KG1 (cell line): Measurements from ENCODE around the gene GABBR2.

Source experiments
- DNase-seq: peaks from one replicate; lab custom pipeline; 2025; lab: John Stamatoyannopoulos, UW

GABBR2 gene

DNA sequence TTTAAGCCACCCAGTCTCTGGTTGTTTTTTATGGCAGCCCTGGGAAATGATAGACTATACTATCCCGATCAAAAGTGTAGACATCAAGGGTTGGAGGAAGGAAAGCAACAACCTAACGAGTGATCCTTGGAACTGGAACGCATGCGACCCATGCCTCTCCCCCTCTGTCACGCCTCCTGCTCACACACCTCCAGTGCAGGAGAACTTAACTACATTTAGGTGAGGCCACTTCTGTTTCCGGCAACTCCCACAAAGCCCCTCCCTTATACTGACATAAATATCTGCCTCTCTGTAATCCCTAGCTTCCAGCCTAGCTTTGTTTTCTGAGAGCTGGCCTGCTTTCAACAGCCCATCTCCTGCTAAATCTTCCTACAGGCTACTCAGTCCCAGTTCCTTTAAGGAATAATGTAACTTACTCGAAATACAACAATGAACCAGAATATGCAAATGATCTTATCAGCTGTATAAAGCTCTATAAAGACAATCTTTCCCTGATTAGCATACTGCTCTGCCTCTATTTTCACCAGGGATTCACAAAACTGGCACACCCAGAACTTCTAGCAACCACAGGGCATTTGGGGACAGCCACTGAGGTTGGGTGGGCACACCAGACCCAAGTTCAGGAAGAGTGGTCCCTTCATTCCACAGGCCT lies 73.9 kb downstream of the GABBR2 start:
- DNase-seq = no peak

DNA sequence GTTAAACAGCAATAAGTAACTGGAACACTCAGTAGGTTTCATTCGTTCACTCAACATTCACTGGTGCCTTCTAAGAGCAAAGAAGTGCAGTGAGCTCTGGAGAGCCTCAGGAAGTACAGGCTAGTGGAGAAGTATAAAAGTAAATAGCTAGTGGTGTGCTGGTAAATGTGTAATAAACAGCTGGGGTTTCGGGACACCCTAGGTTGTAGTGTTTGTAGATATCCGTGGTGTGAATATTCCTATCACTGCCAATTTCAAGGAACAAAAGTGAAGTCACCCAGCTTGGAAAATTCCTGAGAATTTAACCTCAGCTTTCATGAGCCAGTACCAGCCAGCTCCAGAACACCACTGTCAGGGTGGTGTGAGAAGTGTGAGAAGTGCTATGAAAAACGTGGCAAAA lies 75.9 kb downstream of the GABBR2 start:
- DNase-seq = no peak

DNA sequence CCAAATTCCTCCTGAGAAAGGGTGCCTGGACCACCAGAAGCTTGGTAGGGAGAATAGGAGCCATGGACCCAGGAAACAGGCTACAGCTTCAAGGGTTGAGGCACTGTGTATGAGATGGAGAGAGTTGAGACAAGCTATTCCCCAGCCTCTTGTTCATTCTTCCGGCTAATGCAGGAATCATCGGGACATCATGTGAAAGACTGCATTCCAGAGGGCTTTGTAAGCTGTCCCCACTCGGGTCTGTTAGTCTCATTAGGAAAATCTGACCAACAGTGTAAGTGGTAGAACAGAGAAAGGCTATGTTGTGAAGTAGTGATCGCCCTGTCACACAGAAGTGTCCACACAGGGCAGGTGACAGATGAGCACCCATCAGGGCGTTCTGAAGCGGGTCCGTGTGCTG lies 81.4 kb downstream of the GABBR2 start:
- DNase-seq = no peak

DNA sequence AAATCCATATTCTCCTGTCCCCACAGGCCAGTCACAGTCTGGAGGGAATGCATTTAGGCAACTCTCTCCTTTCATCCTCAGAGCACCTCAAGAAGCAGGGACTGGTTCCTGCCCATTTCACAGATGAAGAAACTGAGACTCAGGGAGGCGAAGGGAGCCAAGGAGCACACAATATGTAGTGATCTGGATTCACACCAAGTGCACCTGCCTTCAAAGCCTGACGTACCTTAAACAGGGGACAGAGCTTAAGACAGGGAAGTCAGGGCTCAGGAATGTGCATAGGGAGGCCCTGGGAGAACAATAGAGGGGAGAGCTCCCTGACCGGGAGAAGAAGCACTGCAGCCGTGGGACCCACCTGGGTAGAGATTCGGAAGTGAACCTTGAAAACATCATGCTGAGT lies 83.0 kb downstream of the GABBR2 start:
- no peak for DNase-seq

DNA sequence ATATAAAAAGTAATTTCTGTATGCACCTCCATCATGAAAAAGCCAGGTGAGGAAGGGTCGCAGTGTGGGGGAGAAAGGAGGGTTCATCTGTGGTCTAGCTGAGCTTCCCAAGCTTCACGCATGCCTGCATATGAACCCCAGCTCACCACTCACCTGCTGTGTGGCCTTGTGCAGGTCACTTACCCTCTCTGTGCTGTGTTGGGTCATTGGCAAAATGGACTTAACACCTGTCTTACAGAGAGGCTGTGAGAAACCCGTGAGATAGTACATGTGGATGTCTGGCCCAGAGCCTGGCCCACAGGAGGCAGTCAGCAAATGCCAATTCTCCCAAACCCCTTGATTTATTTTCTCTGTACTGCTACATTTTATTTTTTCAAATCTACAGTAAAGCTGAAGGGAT lies 88.9 kb downstream of the GABBR2 start:
- DNase-seq = no peak

DNA sequence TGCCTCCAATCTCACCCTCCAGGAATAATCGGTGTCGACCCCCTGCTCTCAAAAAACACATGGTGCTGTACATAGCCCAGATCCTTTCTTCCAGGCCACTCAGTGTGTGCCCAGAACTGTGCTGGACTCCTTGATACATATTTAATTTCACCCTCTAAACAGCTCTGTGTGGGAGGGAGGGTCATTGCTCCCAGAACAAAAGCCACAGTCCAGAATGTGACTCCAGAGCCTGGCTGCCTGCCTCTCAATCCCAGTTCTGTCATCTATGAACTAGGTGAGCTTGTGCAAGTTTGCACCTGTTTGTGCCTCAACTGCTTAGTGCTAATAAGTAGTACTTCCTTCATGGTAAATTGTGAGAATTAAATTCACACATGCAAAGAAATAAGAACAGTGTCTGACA lies 93.1 kb downstream of the GABBR2 start:
- no peak for DNase-seq

DNA sequence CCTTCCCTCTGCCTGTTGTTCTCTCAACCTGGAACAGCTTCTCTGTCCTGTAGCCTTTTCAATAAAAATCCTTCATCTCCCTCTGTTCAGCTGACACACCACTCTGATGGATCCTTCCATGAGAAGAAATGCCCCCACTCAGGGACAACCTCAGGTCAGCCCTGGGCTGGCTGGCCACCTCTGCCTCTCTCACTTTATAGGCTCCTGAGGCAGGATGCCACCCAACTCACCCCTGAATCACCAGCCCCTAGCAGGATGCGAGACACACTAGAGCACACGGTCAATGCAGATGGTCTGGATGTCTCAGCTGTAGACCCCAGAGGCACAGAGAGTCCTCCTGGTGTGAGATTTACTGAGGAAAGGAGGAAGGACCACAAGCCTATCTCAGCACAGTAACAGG lies 93.8 kb downstream of the GABBR2 start:
- DNase-seq = no peak

DNA sequence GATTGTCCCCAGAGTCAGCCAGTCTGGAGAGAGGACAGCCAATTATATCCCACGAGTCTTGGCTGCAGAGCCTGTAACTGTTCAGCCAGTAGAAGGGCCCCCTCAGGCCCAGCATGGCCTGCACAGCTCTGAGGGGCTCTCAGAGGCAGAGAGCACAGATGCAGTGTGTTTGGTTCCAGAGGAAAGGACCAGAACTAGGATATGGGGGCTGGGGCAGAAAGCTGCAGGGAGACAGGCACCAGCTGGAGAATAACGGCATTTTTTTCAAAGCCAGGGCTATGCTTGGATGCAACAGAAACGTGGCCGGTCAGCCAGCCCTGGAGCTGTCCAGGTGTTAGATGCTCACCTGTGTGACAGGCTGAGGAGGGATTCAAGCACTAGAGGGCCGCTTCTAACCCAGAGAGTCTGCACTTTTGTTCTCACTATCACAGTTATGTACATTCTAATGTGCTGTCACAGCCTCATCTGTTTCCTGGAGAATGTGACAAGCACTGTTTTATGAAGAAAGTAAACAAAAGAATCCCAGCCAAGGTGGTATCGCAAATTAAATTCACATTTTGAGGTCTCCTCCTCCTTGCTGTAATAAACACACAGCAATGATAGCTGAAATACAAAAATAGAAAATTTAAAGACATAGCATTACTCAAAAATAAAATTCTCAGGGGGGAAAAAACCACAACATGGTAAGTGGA lies 96.5 kb downstream of the GABBR2 start:
- DNase-seq = no peak

DNA sequence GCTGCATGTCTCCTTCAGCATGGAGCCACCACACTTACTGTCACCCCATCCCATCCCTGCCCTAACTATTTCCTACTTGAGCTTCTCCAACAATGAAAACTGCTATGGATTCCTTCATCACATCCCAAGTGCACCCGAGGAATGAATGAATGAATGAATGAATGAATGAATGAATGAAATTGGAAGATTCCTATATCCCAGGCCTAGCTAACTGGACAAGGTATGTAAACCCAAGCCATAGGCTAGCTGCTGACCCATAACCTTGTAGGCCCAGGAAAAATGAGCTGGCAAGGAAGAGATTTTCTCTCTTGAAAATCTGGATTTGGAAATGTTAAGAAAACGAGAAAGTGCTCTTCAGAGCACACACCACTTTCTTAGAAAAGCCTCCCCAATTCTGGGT lies 97.4 kb downstream of the GABBR2 start:
- DNase-seq = no peak

DNA sequence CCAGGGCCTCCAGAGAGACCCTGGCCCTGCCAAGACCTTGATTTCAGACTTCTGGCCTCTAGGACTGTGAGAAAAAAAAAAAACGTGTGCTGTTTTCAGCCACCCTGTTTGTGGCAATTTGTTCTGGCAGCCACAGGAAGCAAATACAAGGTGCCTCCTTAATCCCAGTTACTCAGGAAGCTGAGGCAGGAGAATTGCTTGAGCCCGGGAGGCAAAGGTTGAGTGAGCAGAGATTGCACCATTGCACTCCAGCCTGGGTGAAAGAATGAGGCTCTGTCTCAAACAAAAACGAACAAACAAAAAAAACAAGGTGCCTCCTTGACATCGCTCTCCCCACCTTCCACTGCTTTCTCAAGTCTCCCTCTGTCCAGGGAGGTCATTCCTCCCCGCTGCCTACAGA lies 98.0 kb downstream of the GABBR2 start:
- DNase-seq = no peak

DNA sequence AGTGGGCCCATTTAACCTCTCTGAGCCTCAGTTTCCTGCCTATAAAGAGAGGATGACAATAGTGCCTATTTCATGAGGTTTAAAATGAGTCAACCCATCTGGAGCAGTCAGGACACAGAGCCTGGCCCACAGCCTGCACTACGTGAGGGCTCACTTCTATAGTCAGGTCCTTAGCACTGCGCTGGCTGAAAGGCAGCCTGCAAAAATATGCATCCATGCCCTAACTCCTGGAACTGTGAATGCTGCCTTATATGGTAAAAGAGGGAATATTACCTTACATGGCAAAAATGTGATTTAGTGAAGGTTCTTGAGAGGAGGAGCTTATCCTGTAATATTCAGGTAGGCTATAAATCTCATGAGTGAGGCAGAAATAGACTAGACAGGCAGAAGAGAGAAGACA lies 98.5 kb downstream of the GABBR2 start:
- no peak for DNase-seq

DNA sequence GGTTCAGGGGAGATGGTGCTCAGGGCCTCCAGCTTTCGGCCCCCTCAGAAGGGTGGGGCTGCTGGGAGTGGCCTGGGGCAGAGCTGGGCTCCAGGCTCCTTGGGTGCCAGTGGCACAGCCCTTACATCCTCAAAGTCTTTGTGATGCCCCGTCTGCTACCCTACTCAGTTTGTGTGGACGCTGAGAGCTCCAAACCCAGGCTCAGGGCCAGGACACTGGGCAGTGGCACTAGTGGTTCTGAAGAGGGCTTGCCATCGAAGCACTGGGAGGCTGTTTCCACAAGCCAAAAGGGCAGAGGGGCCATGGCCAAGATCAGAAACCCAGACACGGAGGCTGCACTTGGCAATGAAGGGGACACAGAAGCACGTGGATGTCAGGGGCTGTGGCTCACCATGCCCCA lies 99.1 kb downstream of the GABBR2 start:
- no peak for DNase-seq

DNA sequence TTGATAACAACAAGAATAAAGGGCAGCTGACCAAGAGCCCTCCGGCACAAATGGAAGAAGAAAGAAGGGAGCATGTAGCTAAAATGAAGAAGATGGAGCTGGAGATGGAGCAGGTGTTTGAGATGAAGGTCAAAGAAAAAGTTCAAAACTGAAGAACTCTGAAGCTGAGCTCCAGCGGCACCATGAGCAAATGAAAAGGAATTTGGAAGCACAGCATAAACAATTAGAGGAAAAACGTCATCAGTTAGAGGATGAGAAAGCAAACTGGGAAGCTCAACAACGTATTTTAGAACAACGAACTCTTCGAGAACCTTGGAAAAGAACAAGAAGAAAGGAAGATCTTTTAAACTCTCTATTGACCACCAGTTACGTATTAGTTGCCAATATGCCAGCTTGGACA lies 100.9 kb downstream of the GABBR2 start:
- DNase-seq = no peak

DNA sequence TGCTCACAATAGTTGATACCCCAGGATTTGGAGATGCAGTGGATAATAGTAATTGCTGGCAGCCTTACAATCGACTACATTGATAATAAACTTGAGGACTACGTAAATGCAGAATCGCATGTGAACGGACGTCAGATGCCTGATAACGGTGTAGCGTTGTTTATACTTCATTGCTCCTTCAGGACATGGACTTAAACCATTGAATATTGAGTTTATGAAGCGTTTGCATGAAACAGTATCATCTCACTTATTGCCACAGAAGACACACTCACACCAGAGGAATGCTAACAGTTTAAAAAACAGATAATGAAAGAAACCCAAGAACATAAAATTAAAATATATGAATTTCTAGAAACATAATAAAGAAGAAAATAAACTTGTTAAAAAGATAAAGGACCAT lies 101.6 kb downstream of the GABBR2 start:
- no peak for DNase-seq

DNA sequence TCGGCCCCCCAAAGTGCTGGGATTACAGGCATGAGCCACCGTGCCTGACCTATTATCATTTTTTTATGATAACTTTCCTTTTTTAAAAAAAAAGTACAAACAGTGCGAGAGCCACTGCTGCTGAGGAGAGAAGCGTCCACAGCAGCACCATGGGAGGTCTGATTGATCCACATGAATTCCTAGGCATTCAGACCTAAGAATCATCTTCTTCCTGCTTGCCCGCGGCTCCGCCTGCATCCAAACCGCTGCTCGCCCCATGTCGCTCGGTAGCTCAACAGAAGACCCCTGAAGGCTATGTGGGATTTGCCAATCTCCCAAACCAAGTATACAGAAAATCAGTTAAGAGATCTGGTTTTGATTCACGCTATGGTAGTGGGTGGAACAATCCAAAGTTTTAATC lies 102.0 kb downstream of the GABBR2 start:
- no peak for DNase-seq

DNA sequence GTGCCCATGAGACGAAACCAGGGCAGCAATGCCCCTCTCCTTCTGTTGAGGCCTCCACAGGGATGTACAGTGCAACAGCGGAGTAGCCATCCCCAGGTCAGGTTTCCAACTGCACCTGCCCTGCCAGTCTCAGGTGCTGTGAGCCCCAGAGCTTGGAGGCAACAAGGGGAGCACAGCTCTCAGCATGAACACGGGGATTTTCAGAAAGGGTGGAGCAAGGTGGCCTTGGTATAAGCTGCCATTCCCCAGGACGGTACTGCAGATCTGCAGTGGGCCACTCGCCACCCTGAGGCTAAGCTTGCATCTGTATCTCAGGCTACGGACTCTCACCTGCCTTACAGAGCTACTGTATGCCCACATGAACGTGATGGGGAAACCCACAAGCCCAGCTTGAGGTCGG lies 103.6 kb downstream of the GABBR2 start:
- no peak for DNase-seq

DNA sequence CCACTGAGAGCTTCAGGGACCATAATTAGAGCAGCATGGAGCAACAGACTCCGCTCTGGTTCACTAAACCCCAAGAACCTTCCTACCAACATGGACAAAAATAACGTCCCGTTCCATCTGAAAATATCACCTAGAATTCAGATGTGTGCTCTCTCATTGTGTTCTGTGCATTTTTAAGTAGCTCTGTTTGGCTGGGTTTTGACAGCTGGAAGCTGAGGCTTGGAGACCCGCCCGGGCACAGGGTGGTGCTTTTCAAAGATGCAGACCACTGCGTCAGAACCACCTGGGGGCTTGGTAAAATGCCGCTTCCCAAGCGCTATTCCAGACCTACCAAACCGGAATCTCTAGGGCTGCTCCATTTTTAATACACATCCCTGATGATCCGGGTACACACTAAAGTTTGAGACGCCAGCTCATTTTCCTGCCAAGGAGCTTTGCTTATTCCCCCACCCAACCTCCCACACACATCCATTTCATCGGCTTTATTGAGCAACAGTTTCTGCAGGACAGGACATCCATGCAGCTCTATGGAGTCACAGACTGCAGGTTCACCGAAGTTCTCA lies 104.8 kb downstream of the GABBR2 start:
- no peak for DNase-seq

DNA sequence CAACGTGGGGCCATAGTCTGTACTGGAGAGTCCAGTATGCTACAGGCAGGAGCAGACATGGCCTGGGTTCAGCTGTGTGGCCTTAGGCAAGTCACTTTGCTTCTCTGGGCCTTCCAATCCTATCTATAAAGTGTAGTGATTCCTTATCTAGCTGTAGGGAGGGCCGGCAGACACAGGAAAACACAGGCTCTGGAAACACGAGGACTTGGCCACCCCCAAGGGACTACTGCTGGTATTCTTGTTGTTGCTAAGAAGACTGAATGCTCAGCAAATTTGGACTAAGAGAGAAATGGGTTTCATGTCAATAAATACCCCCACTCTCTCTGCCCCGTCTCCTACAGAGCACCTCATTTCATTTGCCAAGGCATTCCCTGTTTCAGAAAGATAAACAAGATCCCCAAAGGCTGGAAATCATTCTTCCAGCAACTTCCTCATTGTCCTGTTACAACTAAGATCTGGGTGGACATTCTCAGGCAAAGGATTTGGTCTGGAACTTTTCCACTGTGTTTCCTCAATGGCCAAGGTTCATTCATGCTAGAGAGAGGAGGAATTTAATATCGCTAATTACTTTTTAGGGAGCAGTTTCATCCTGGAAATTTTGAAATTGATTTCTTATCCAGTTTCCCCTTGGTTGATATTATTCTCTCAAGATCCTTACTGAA lies 105.8 kb downstream of the GABBR2 start:
- DNase-seq = no peak

DNA sequence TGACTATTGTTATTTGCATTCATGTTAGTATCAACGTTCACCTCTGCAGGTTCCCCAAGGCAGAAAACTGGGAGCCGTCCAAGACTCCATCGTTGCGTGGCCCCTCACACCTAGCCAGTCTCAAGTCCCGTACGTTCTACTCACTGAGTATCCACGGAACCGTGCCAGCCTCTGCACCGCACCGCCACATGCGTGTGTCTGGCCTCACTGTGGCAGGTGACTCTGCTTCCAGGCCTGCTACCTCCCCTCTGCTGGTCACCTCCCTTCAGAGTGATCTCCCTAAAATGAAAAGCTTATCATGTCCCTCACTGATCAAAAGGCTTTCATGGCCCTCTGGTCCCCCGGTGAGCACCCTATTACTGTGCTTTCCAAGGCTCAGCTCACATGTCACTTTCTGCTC lies 108.1 kb downstream of the GABBR2 start:
- no peak for DNase-seq

DNA sequence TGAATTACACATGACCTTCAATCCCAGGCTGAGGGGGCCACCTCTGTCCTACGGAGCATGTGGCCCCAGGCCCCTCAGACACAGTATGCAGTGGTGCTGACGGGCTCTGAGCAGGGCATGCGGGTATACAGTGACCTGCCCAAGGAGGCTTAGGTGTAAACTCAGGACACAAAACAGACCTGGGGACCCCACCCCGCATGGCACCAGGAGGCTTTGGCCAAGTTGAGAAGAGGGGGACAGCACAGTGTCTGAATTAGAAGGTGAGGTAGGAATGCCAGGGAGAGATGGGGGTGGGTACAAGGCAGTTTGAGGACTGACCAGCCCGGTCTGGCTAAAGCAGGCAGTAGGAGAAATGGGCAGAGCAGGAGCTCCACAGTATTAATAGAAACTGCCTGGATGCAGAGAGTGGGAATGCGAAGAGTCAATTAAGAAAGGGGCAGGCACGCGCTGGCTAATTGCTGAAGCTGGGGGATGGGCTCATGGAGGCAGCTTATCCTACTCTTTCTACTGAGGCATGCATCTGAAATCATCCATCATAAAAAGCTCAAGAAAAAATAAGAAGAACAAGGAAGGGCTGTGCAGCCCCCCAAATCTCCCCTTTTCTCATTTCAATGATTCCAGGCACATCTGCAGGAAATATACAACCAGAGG lies 109.0 kb downstream of the GABBR2 start:
- DNase-seq = no peak

DNA sequence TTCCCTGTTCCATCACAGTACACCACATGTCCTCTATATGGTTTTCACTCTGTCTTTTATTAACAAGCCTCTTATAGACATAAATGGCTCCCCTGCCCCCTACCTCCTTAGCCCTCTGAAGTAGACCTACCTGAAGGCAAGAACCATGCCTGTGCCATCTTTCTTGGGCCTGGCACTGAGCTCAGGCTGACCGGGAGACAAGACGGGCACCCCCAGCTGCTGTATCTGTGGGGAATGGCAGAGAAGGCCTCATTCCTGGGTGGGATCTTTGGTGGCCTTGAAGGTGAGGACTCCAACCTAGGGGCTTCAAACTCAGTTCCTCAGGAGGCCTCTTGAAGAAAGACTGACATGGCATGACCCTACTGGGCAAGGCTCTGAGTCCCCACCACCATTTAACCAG lies 109.9 kb downstream of the GABBR2 start:
- no peak for DNase-seq

DNA sequence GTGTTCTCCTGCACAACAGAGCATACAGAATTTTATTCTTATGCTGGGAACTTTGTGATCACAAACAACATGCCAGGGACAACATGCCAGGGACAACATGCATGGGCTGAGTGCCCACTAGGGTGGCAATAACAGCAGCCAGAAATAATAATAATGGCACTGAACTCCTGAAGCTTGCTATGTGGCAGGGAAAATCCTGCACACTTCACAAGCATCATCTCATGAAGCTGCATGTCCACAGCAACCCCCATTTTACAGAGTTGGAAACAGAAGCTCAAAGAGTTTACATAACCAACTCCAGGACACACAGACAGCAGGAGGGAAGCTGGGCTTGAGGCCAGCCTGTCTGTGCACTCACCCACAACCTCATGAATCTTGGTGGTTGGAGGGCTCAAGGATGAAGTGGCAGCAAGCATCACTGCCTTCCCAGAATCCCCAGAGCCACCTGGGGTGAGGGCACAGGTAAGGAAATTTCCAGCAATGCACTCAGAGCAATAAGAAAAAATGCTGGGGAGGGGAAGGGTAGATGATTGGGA lies 111.4 kb downstream of the GABBR2 start:
- DNase-seq = no peak

DNA sequence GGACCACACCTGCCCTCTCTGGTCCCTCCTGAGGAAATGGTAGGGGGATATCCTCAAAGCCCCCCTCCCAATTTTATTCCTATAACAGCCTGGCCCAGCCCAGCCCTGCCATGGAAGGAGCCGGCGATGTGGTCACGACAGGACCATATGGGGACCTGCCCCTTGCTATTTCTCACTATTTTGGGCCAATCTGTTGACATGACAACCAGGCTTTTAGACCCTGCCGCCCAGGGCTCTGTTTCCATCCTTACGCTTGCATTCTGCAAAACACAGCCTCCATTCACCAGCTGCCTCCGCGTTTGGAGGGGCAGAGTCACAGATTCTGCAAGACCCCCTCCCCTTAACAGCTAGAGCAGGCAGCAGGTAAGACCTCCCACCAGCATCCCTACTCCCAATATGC lies 112.2 kb downstream of the GABBR2 start:
- no peak for DNase-seq
